Stimulated activated CD8-positive, alpha-beta memory T cell treated with anti-CD3 and anti-CD28 coated beads, Interleukin-7, amount 100 ng/mL, for 4 hours (primary cell): ENCODE results near the gene MYLK4.

Experiments
- DNase-seq, 2 donors: peaks; one replicate each; pipeline ENCODE4 v3.0.0-alpha.2; 2020; ENCODE audit warnings: low read depth in 2 of 2

MYLK4 gene

GRCh38 chr6:2630359-2630758, 120.4 kb downstream of the MYLK4 start:
- DNase-seq: no peak

GRCh38 chr6:2626401-2626800, 124.3 kb downstream of the MYLK4 start:
- no peak for DNase-seq

DNA sequence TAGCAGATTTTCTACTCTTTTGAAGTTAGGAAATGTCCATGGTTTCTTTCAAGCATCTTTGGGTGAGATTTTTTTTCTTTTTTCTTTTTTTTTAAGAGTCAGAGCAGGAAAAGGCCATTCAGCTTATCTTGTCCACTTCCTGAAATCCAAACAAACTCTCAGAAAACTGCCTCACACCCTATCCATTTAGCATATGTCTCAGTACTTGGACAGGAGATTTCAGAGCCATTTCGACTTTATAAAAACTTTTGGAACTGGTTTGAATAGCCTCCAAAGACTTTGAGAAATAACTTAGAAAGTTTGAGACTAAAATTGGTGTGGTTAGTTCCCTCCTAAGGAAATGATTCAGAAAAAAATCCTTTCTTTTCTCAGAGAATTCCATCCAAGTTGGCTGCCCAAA, 125.1 kb downstream of the MYLK4 start:
- no peak for DNase-seq

GRCh38 chr6:2624177-2624576, 126.5 kb downstream of the MYLK4 start:
- no peak for DNase-seq

DNA sequence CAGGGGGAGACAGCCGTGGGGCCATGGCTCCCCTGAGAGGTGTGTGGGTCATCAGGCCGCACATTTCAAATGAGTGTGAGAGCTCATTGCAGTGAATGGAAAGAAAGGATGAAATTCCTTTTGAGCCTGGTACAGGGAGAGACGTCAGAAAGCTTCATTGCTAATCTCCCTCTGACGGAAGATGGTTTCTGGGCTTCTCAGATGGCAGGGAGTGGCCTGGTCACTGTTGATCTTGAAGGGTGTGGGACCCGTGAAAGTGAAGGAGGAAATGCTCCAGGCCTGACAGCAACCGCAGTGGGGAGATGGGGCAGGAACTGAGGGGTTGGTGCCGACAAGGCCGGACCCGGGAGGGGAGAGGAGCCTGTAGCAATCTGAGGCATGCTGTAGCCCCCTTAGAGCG, 127.4 kb downstream of the MYLK4 start:
- DNase-seq: no peak

- no peak for DNase-seq
These were observed 128.1 kb downstream of the MYLK4 start for GRCh38 chr6:2622671-2623070.

DNA sequence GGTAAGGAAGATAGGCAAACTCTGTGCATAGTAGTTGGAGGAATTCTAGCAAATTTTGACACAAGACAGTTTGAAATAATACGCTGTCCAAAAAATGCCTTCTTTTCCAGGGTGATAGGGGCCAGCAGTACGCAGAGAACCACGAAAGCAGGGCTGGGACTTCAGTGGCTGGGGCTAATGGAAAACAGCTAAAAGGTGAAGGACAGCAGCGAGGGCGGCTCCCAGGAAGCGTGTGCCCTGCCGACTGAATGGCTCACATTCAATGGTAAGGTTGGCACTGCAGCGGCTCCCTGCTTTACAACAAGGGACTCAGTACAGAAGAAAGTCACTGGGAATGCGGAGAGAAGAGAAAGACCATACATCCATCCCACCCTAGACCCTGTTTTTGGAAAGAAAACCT, 131.1 kb downstream of the MYLK4 start:
- no peak for DNase-seq

- no peak for DNase-seq
These were observed 133.0 kb downstream of the MYLK4 start for GRCh38 chr6:2617729-2618128.

DNA sequence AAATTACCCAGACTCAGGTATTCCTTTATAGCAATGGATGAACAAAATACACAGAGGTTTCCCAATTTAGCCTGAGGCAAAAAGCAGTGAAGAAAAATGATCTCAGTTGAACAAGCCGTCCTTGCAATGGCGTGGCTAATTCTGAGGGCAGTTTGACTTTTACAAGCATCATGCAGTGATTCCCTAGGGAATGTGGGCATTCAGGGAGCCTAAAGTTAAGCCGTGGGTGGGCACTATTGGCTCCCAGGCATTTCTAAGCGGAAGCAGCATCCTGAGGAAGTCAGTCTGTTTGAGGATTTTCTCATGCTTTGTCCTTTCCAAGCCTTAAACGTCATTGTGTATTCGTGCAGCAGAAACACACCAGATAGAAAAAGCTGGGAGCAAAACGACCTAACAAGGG, 133.9 kb downstream of the MYLK4 start:
- no peak for DNase-seq

GRCh38 chr6:2615251-2615650, 135.5 kb downstream of the MYLK4 start:
- DNase-seq: no peak

DNA sequence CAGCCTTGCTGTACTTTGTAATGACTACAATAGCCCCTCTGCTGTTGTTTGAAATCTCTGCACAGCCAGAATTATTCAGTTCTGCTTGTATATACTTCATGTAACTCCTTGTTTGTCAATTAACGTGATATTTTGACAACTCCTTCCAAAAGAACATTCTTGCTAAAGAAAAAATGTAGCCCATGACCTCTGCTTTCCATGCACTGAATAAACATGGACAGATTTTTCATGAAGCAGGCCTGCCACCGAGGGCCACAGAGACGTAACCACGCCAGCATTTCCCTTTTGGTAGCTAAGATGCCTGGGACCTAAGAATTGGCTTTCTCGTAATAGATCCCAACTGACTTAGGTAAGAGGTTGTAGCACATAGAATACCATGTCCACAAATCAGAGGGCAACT, 135.9 kb downstream of the MYLK4 start:
- DNase-seq: no peak

- no peak for DNase-seq
These were observed 136.6 kb downstream of the MYLK4 start for GRCh38 chr6:2614155-2614554.
